ENCODE data around the gene PLAC9. TPM values are rescaled to one million over a fixed set of nuclear protein-coding genes. Genes with fewer than 3 reads are reported as not detected.

Gene PLAC9
- total and polyA plus RNA-seq, 3 donors from 2014 or later: 13.1 to 47.0 (median 20.7) TPM

GRCh38 chr10:80161321-80162083 lies 29.0 kb downstream of the PLAC9 start:
- Histone ChIP-seq H3K27ac (no peak overlapping the region), H3K36me3 (ENCODE audit: low read depth, missing control alignments) (no peaks in the 10 kb centered on the region), H3K4me1 (peaks cover 22% of the 10 kb centered on the region), H3K9me3 (no peaks in the 10 kb centered on the region), H3K27me3 (no peaks in the 10 kb centered on the region), H3K4me3 (no peak overlapping the region)
- 71 to 84% methylated on average over 10 to 21 of the region's 21 CpGs for WGBS, 2 donors
- DNase-seq: no peak
- TF ChIP-seq CTCF (IDR thresholded peaks at IDR 0.05): no peak
- TF ChIP-seq POLR2A (IDR thresholded peaks at IDR 0.05): no peak
- intact Hi-C loops (cut with DNase I; ENCODE audit: low total_unique reads): no loop called here

- H3K27ac ChIP-seq: no peak overlapping the region
- no peak overlapping the region for H3K4me3 ChIP-seq
- no peaks in the 10 kb centered on the region for H3K36me3 ChIP-seq (ENCODE audit: low read depth, missing control alignments)
- DNase-seq: no peak
- H3K4me1 ChIP-seq: peaks cover 10% of the 10 kb centered on the region
- 83 to 90% methylated on average over 5 to 8 of the region's 8 CpGs for WGBS, 2 donors
- TF ChIP-seq POLR2A (IDR thresholded peaks at IDR 0.05) (no peak), CTCF (IDR thresholded peaks at IDR 0.05) (no peak)
- H3K9me3 ChIP-seq: no peaks in the 10 kb centered on the region
- intact Hi-C loops (cut with DNase I; ENCODE audit: low total_unique reads): no loop called here
- no peaks in the 10 kb centered on the region for H3K27me3 ChIP-seq
Observed at GRCh38 chr10:80163741-80164341, 31.3 kb downstream of the PLAC9 start.

- intact Hi-C loops (cut with DNase I; ENCODE audit: low total_unique reads): no loop called here
- H3K27ac ChIP-seq: no peak overlapping the region
- no peak overlapping the region for H3K4me3 ChIP-seq
- peaks cover 6% of the 10 kb centered on the region for H3K4me1 ChIP-seq
- DNase-seq: no peak
- no peaks in the 10 kb centered on the region for H3K9me3 ChIP-seq
- 93 to 94% methylated on average over 7 of the region's 7 CpGs for WGBS, 2 donors
- no peak for TF ChIP-seq POLR2A (IDR thresholded peaks at IDR 0.05)
- TF ChIP-seq CTCF (IDR thresholded peaks at IDR 0.05): no peak
- H3K27me3 ChIP-seq: no peaks in the 10 kb centered on the region
- H3K36me3 ChIP-seq (ENCODE audit: low read depth, missing control alignments): no peaks in the 10 kb centered on the region
Observed at GRCh38 chr10:80164596-80164995, 32.1 kb downstream of the PLAC9 start.

GRCh38 chr10:80165173-80165572 lies 32.6 kb downstream of the PLAC9 start:
- H3K9me3 ChIP-seq: no peaks in the 10 kb centered on the region
- intact Hi-C loops (cut with DNase I; ENCODE audit: low total_unique reads): no loop called here
- DNase-seq: no peak
- no peaks in the 10 kb centered on the region for H3K36me3 ChIP-seq (ENCODE audit: low read depth, missing control alignments)
- TF ChIP-seq POLR2A (IDR thresholded peaks at IDR 0.05): no peak
- no peak for TF ChIP-seq CTCF (IDR thresholded peaks at IDR 0.05)
- peaks cover 6% of the 10 kb centered on the region for H3K4me1 ChIP-seq
- no peaks in the 10 kb centered on the region for H3K27me3 ChIP-seq
- H3K27ac ChIP-seq: no peak overlapping the region
- 93 to 94% methylated on average over 6 to 7 of the region's 7 CpGs for WGBS, 2 donors
- no peak overlapping the region for H3K4me3 ChIP-seq

Measured in testis (tissue), 3 donors.